Osteoblast (primary cell): ENCODE data around the gene WFDC8. TPM values are rescaled to one million over a fixed set of nuclear protein-coding genes. Genes with fewer than 3 reads are reported as not detected.

Experiments used
- DNase-seq: peaks from one replicate; pipeline ENCODE4 v3.0.0; 2011; ENCODE audit warnings: low spot score, mixed read lengths; ENCODE audit not compliant: insufficient read length; ENCODE audit errors: missing footprints
- H2AFZ ChIP-seq: 2 replicates; pipeline ENCODE4 v1.6.0; 2011; ENCODE audit warnings: mild to moderate bottlenecking, low read length
- H3K27ac ChIP-seq: 2 replicates; pipeline ENCODE4 v1.5.1; 2011; ENCODE audit warnings: mild to moderate bottlenecking, low read depth, low read length, moderate library complexity
- H3K27me3 ChIP-seq: 2 replicates; pipeline ENCODE4 v1.6.0; 2012; ENCODE audit warnings: mild to moderate bottlenecking, control low read depth, inconsistent platforms, low read length, moderate library complexity; ENCODE audit not compliant: insufficient read depth
- H3K36me3 ChIP-seq: 2 replicates; pipeline ENCODE4 v1.5.1; 2011; ENCODE audit warnings: mild to moderate bottlenecking, low read length, control low read depth, moderate library complexity; ENCODE audit not compliant: insufficient read depth
- H3K4me1 ChIP-seq: 2 replicates; pipeline ENCODE4 v1.5.1; 2011; ENCODE audit warnings: mild to moderate bottlenecking, low read length, control low read depth, moderate library complexity; ENCODE audit not compliant: insufficient read depth
- H3K4me2 ChIP-seq: 2 replicates; pipeline ENCODE4 v1.6.0; 2011; ENCODE audit warnings: mild to moderate bottlenecking, low read length; ENCODE audit not compliant: insufficient read depth
- H3K4me3 ChIP-seq: fragments of 200-600 bp; sonication (generic); 3 replicates; pipeline ENCODE4 v1.5.1; 2012; ENCODE audit warnings: mild to moderate bottlenecking, low read length, inconsistent platforms; ENCODE audit not compliant: insufficient read depth
- H3K79me2 ChIP-seq: 2 replicates; pipeline ENCODE4 v1.6.0; 2012; ENCODE audit warnings: mild to moderate bottlenecking, low read length, control low read depth, inconsistent platforms; ENCODE audit not compliant: insufficient read depth
- H3K9me3 ChIP-seq: 2 replicates; pipeline ENCODE4 v1.5.1; 2011; ENCODE audit warnings: low read depth, low read length, control low read depth
- H4K20me1 ChIP-seq: 2 replicates; pipeline ENCODE4 v1.6.0; 2012; ENCODE audit warnings: mild to moderate bottlenecking, low read length, control low read depth; ENCODE audit not compliant: insufficient read depth
- CTCF ChIP-seq: IDR thresholded peaks from 2 replicates; pipeline ENCODE4 v1.5.1; 2011; ENCODE audit warnings: mild to moderate bottlenecking, low read depth, low read length, moderate library complexity; ENCODE audit errors: extremely low read depth
- total RNA-seq: library from RNA; depleted of rRNA; stranded (reverse); fragments of >200 nt; gene quantifications from 2 replicates; pipeline ENCODE4 v1.2.3, GENCODE V29; 2012

The WFDC8 gene
- total RNA-seq, 1 donor = not detected

- Histone ChIP-seq H3K9me3 (no peaks in the 10 kb centered on the region), H3K4me1 (peaks cover 21% of the 10 kb centered on the region), H2AFZ (no peak overlapping the region), H3K79me2 (no peaks in the 10 kb centered on the region), H3K4me3 (no peak overlapping the region), H3K4me2 (no peak overlapping the region), H3K27ac (no peak overlapping the region), H4K20me1 (no peaks in the 10 kb centered on the region), H3K27me3 (no peaks in the 10 kb centered on the region), H3K36me3 (no peaks in the 10 kb centered on the region)
- no peak for DNase-seq
- no peak for TF ChIP-seq CTCF
Measured at GRCh38 chr20:45612314-45612713, 33.2 kb upstream of the WFDC8 start.

GRCh38 chr20:45611054-45611453 is 32.0 kb upstream of the WFDC8 start:
- no peak for TF ChIP-seq CTCF
- H3K36me3 ChIP-seq = no peaks in the 10 kb centered on the region
- H4K20me1 ChIP-seq = no peaks in the 10 kb centered on the region
- peaks cover 21% of the 10 kb centered on the region for H3K4me1 ChIP-seq
- H3K27ac ChIP-seq = peak overlapping the region; percentile 53
- no peaks in the 10 kb centered on the region for H3K79me2 ChIP-seq
- H2AFZ ChIP-seq = peak overlapping the region; percentile 80
- peak; percentile 42 for DNase-seq
- no peaks in the 10 kb centered on the region for H3K9me3 ChIP-seq
- peak overlapping the region; percentile 31 for H3K4me3 ChIP-seq
- no peaks in the 10 kb centered on the region for H3K27me3 ChIP-seq
- peak overlapping the region; percentile 47 for H3K4me2 ChIP-seq

- Histone ChIP-seq H3K4me3 (no peak overlapping the region), H3K4me1 (peaks cover 21% of the 10 kb centered on the region), H3K9me3 (peaks cover 3% of the 10 kb centered on the region), H3K27me3 (no peaks in the 10 kb centered on the region), H3K4me2 (no peak overlapping the region), H3K27ac (no peak overlapping the region), H4K20me1 (no peaks in the 10 kb centered on the region), H3K36me3 (no peaks in the 10 kb centered on the region), H3K79me2 (no peaks in the 10 kb centered on the region), H2AFZ (no peak overlapping the region)
- TF ChIP-seq CTCF = no peak
- DNase-seq = no peak
Measured at GRCh38 chr20:45607810-45608209, 28.7 kb upstream of the WFDC8 start.

- no peaks in the 10 kb centered on the region for H4K20me1 ChIP-seq
- no peaks in the 10 kb centered on the region for H3K4me1 ChIP-seq
- no peak overlapping the region for H3K4me3 ChIP-seq
- no peak overlapping the region for H3K4me2 ChIP-seq
- no peaks in the 10 kb centered on the region for H3K9me3 ChIP-seq
- no peaks in the 10 kb centered on the region for H3K79me2 ChIP-seq
- peak; percentile 15 for DNase-seq
- H3K27me3 ChIP-seq = peaks cover 20% of the 10 kb centered on the region
- TF ChIP-seq CTCF = no peak
- H3K36me3 ChIP-seq = no peaks in the 10 kb centered on the region
- no peak overlapping the region for H3K27ac ChIP-seq
- H2AFZ ChIP-seq = no peak overlapping the region
Measured at GRCh38 chr20:45595235-45595634, 16.2 kb upstream of the WFDC8 start.
